Bone marrow (tissue), 2 donors: ENCODE data around the gene WNT6.

ENCODE experiments used
- DNase-seq, 2 donors: peaks; one replicate each; lab custom pipeline; 2025; lab: John Stamatoyannopoulos, UW

WNT6 gene

GRCh38 chr2:218893349-218894150, 33.9 kb downstream of the WNT6 start:
- no peak for DNase-seq

DNA sequence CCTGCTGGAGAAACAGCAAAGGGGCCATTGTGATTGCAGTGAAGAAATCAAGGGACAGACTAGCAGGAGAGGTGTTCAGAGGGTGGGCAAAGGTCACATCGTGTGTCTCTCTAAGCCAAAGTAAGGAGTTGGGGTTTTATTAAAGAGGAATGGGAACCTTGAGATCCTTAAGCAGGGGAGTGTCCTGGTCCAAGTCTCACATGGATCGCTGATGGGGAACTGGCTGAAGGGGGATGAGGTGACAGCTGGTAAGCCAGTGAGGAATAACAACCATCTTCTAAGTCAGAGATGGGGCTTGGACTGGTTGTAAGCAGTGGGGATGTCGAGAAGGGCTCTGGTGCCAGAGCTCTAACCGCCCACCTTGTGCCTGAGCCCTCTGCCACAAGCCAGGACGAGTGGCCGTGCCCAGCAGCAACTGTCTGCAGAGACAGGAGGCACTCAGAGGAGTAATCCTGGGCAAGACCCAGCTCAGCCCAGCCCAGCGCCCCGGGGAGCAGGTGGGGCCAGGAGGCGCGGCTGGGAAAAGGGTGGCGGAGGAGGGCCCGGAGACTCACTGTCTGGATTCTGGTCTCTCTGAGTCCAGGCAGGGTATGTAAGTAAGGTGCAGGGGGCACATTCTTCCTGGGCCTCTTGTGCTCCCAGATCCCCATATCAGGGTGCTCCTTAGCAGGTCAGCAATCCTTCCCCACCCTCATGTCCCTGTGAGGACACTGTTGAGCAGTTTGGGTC, 34.7 kb downstream of the WNT6 start:
- DNase-seq: no peak

- no peak for DNase-seq
Measured at GRCh38 chr2:218894880-218895157, 35.2 kb downstream of the WNT6 start.

DNA sequence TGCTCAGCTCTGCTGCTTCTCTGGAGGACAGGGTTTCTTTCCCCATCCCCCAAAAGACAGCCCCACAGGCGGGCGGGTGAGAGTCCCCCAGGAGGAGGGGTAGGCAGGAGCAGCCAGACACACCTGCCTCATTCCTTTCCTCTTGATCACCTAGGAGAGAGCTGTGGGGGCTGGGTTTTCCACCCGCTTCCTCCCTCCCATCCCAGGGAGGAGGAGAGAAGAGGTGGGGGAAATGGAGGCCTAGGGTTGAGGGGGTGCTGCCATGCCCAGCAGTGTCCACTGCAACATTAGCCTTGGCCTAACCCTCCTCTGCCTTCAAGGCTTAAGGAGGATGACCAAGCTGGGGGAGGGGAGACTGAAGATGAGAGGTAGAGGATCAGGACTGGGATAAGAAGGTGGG, 35.7 kb downstream of the WNT6 start:
- no peak for DNase-seq

DNA sequence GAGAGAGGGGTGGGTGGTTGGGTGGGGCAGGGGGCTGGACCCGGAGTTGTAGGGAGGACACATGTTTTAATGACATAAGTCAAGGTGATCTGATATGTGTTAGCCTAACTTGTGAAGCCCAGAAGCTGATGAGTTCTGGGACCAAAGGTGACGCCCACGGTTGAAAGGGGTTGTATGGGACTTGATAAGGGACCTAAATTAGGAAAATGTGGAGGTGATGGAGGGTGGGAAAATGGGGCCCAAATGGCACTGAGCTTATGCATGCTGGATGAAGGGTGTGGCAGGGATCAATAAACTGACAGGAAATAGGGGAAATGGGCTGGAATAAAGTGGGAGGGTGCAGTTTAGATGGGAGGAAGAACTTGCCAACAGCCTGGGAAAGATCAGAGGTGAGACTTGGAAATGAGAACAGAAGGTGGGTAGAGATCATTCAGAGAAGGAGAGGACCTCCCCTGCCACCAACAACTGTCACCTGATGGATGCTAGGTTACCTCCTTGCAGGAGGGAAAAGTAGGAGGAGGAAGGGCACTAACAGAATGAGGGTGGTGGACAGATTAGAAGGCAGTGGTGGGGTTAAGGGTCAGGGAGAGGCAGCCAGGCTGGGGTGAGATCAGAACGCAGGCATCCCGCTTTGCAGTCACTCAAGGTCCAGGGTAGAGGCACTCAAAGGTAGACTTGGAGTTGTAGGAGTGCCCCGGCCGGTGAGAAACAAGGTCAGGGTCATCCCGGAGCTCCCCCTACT, 36.3 kb downstream of the WNT6 start:
- DNase-seq: no peak

GRCh38 chr2:218896501-218897393, 37.1 kb downstream of the WNT6 start:
- peak in 1 of 2 donors; percentile 56 for DNase-seq

- DNase-seq: no peak
Measured at GRCh38 chr2:218897394-218898108, 37.9 kb downstream of the WNT6 start.

DNA sequence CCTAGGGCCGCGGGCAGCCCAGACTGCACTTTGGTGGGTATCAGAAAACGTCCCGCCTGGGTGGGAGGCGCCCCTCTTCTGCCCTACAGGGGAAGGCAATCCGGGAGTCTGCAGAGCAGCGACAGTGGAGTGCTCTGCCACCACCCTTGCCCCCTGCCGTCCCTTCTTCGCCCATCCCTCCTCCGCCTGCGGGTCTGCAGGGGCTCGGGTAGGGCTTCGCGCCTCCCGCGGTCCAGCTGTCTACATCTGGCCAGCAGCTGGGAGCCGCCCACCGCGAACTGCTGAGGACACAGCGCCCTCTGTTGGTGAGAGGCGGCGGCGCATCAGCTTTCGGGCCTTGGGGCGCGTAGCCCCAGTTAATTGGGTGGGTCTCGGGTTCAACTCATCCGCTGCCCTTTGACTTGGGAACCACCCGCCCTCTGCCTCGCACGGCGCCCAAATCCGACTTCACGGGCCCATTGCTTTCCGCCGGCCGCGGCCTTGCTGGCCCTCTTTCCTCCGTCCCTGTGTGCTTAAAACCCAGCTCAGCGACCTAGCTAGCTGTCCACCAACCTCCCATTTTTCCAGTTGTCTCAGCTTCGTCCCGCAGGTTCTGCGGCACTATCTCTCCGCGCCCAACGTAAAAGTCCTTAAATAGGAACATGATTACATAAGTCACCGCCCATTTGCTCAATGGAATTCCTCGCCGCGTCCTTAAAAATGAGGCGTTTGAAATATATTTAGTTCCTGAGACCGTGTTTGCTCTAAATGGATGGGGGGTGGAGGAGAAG, 38.7 kb downstream of the WNT6 start:
- peak; percentile 15 to 46 for DNase-seq

DNA sequence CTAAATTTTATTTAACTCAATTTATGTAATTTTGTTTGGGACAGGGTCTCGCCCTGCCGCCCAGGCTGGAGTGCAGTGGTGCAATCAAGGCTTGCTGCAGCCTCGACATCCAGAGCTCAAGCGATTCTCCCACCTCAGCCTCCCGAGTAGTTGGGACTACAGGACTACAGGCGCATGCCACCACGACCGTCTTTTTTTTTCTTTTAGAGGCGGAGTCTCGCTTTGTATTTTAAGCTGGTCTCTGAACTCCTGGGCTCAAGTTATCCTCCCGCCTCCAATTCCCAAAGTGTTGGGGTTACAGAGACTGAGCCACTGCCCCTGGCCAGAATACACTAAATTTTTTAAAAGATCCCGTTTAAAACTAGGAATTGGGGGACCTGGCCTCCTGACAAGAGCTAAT, 39.5 kb downstream of the WNT6 start:
- DNase-seq: no peak

DNA sequence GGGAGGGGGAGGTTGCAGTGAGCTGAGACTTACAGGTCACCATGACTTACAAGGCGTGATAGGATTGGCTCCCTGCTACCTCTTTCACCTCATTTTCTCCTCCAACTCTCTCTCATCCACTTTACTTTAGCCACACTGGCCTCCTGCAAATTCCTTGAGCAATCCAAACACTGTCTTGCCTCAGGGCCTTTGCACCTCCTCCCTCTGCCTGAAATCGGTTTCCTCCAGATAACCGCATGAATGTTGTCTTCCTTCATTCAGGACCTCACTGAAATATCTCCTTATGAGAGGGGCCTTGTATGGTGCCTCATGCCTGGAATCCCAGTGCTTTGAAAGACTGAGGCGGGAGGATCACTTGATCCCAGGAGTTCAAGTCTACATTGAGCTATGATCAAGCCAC, 42.8 kb downstream of the WNT6 start:
- DNase-seq: no peak

DNA sequence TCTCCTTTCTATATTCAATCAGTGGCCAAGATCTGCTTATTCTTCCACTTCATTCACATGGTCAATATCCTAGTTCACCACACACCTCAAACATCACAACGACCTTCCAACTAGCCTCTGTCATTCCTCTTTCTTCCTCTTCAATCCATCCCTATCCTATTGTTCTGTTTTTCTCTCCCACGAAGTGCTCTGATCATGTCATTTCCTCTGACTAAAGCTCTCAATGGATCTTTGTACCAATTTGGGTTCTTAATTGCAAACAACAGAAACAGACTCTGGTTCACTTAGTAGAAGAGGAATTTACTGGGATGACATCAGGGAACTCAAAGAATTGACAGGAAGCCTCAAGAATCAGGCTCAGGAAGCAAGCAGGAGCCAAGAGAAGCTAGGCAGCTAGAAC, 44.6 kb downstream of the WNT6 start:
- DNase-seq: no peak

- peak in 1 of 2 donors; percentile 52 for DNase-seq
Measured at GRCh38 chr2:218908721-218909619, 49.4 kb downstream of the WNT6 start.

- no peak for DNase-seq
Measured at GRCh38 chr2:218910741-218911140, 51.1 kb downstream of the WNT6 start.

GRCh38 chr2:218920504-218920903, 60.9 kb downstream of the WNT6 start:
- no peak for DNase-seq
